ENCODE results near the gene CDKN2B-AS1.

DNA sequence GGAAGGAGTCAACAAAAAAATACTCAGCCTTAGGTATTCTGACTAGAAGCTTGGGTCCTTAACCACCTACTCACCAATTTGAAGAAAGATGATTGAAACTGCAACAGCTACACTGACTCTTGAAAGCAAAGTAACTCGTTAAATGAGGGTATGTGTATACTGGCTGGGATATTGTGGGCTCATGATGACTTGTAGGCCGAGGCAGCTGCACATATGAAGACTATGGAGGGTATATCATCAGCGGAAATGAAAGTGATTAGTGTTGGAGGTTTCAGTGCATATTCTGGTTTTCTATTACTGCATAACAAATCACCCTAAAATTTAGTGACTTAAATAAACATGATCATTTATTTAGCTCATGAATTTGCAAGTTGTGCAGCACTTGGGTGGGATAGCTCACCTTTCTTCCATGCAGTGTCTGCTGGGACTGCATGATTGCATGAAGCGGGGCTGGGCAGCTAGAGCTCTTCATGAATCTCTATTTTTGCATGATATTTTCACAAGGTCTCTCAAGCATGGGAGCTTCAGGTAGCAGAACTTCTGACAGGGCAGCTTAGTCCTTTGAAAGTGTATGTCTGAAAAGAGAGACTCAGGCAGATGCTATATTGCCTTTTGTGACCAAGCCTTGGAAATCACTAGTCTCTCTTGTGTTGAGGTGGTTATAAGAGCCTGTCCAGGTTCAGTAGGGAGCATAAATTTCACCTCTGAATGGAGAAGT, 110.6 kb downstream of the CDKN2B-AS1 start:
- TF ChIP-seq NFE2L2 (conservative IDR thresholded peaks at IDR 0.05; ENCODE audit: low read length) (no peak), POLR2A (IDR thresholded peaks at IDR 0.05; ENCODE audit: low read length) (no peak), FOSL2 (IDR thresholded peaks at IDR 0.05) (no peak), FOSL2 (CRISPR knock-in tag; IDR thresholded peaks at IDR 0.05) (no peak), EP300 (IDR thresholded peaks at IDR 0.05) (no peak), MAFK (IDR thresholded peaks at IDR 0.05; ENCODE audit: partially characterized antibody) (no peak), PHF8 (IDR thresholded peaks at IDR 0.05; ENCODE audit: borderline replicate concordance, low read depth) (no peak), RAD21 (conservative IDR thresholded peaks at IDR 0.05 in 1 of 2, IDR thresholded peaks at IDR 0.05 in 1 of 2) (no peak), MAZ (IDR thresholded peaks at IDR 0.05; ENCODE audit: borderline replicate concordance, low read depth, low read length) (no peak), ESRRA (IDR thresholded peaks at IDR 0.05; ENCODE audit: borderline replicate concordance, low read length) (no peak)
- TF ChIP-seq, protein P1, sequence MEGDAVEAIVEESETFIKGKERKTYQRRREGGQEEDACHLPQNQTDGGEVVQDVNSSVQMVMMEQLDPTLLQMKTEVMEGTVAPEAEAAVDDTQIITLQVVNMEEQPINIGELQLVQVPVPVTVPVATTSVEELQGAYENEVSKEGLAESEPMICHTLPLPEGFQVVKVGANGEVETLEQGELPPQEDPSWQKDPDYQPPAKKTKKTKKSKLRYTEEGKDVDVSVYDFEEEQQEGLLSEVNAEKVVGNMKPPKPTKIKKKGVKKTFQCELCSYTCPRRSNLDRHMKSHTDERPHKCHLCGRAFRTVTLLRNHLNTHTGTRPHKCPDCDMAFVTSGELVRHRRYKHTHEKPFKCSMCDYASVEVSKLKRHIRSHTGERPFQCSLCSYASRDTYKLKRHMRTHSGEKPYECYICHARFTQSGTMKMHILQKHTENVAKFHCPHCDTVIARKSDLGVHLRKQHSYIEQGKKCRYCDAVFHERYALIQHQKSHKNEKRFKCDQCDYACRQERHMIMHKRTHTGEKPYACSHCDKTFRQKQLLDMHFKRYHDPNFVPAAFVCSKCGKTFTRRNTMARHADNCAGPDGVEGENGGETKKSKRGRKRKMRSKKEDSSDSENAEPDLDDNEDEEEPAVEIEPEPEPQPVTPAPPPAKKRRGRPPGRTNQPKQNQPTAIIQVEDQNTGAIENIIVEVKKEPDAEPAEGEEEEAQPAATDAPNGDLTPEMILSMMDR (IDR thresholded peaks at IDR 0.05) = no peak
- TF ChIP-seq, protein P2, sequence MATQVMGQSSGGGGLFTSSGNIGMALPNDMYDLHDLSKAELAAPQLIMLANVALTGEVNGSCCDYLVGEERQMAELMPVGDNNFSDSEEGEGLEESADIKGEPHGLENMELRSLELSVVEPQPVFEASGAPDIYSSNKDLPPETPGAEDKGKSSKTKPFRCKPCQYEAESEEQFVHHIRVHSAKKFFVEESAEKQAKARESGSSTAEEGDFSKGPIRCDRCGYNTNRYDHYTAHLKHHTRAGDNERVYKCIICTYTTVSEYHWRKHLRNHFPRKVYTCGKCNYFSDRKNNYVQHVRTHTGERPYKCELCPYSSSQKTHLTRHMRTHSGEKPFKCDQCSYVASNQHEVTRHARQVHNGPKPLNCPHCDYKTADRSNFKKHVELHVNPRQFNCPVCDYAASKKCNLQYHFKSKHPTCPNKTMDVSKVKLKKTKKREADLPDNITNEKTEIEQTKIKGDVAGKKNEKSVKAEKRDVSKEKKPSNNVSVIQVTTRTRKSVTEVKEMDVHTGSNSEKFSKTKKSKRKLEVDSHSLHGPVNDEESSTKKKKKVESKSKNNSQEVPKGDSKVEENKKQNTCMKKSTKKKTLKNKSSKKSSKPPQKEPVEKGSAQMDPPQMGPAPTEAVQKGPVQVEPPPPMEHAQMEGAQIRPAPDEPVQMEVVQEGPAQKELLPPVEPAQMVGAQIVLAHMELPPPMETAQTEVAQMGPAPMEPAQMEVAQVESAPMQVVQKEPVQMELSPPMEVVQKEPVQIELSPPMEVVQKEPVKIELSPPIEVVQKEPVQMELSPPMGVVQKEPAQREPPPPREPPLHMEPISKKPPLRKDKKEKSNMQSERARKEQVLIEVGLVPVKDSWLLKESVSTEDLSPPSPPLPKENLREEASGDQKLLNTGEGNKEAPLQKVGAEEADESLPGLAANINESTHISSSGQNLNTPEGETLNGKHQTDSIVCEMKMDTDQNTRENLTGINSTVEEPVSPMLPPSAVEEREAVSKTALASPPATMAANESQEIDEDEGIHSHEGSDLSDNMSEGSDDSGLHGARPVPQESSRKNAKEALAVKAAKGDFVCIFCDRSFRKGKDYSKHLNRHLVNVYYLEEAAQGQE (IDR thresholded peaks at IDR 0.05) = no peak
- TF ChIP-seq, protein P3, sequence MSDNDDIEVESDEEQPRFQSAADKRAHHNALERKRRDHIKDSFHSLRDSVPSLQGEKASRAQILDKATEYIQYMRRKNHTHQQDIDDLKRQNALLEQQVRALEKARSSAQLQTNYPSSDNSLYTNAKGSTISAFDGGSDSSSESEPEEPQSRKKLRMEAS (IDR thresholded peaks at IDR 0.05) = no peak
- TF ChIP-seq, protein P4, sequence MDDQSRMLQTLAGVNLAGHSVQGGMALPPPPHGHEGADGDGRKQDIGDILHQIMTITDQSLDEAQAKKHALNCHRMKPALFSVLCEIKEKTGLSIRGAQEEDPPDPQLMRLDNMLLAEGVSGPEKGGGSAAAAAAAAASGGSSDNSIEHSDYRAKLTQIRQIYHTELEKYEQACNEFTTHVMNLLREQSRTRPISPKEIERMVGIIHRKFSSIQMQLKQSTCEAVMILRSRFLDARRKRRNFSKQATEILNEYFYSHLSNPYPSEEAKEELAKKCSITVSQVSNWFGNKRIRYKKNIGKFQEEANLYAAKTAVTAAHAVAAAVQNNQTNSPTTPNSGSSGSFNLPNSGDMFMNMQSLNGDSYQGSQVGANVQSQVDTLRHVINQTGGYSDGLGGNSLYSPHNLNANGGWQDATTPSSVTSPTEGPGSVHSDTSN (IDR thresholded peaks at IDR 0.05) = no peak
